ENCODE data around the gene FANCF. TPM values are rescaled to one million over a fixed set of nuclear protein-coding genes. Genes with fewer than 3 reads are reported as not detected.
A peak's percentile ranks its signal among the peaks of the same experiment; 100 is the strongest.

FANCF gene
- total RNA-seq, 1 donor from 2014 or later: 21.9 TPM

GRCh38 chr11:22666688-22667439 lies 41.2 kb upstream of the FANCF start:
- H3K27me3 ChIP-seq: peaks cover 66% of the 10 kb centered on the region
- peak overlapping the region; percentile 45 for H3K27ac Mint-ChIP-seq
- no peaks in the 10 kb centered on the region for H3K27me3 Mint-ChIP-seq (ENCODE audit: insufficient read depth, low read depth)
- no peak overlapping the region for H3K27ac ChIP-seq
- peak overlapping the region; percentile 87 for H2AFZ ChIP-seq (replicated peaks)
- H3K36me3 ChIP-seq: no peaks in the 10 kb centered on the region
- H3K9me3 Mint-ChIP-seq: no peaks in the 10 kb centered on the region
- no peaks in the 10 kb centered on the region for H3K9me3 ChIP-seq (ENCODE audit: low read depth)
- peaks cover 16% of the 10 kb centered on the region for H3K4me1 ChIP-seq
- H3F3A ChIP-seq (ENCODE audit: low read depth): peaks cover 9% of the 10 kb centered on the region
- H3K4me3 ChIP-seq: peak overlapping the region; percentile 65
- H3K79me2 ChIP-seq (ENCODE audit: low read depth): no peaks in the 10 kb centered on the region
- peak overlapping the region; percentile 88 for H3K4me2 ChIP-seq
- peak overlapping the region; percentile 86 for H3K4me3 Mint-ChIP-seq
- H3K4me1 Mint-ChIP-seq: peaks cover 16% of the 10 kb centered on the region
- TF ChIP-seq EZH2phosphoT487 (IDR thresholded peaks at IDR 0.05) (no peak), EZH2 (IDR thresholded peaks at IDR 0.05) (peak; percentile 49), CTCF (IDR thresholded peaks at IDR 0.05) (peak; percentile 19)
- DNase-seq (ENCODE audit: low spot score): peak; percentile 78
- H4K20me1 ChIP-seq (ENCODE audit: low read depth): no peaks in the 10 kb centered on the region
- no peak overlapping the region for H3K9ac ChIP-seq
- no peaks in the 10 kb centered on the region for H3K36me3 Mint-ChIP-seq

GRCh38 chr11:22666325-22666687 lies 40.7 kb upstream of the FANCF start, which contains the start of gene GAS2:
GAS2 (plus strand) TSS chr11:22666611; CDS start chr11:22674870, 8,259 bp downstream.
- no peak for DNase-seq (ENCODE audit: low spot score)
- Histone ChIP-seq H2AFZ (replicated peaks) (peak within 1 kb of the TSS; percentile 87), H3K4me3 (peak within 1 kb of the TSS; percentile 65), H3K9me3 (ENCODE audit: low read depth) (no peaks in the 10 kb centered on the region), H3K9ac (no peak within 1 kb of the TSS), H3K27me3 (peaks cover 64% of the 10 kb centered on the region), H3K79me2 (ENCODE audit: low read depth) (no peaks in the 10 kb centered on the region), H3K36me3 (no peaks in the 10 kb centered on the region), H3F3A (ENCODE audit: low read depth) (peaks cover 9% of the 10 kb centered on the region), H3K4me2 (peak within 1 kb of the TSS; percentile 88), H3K27ac (no peak within 1 kb of the TSS), H4K20me1 (ENCODE audit: low read depth) (no peaks in the 10 kb centered on the region), H3K4me1 (peaks cover 16% of the 10 kb centered on the region)
- Mint-ChIP-seq H3K27me3 (ENCODE audit: insufficient read depth, low read depth) (no peaks in the 10 kb centered on the region), H3K36me3 (no peaks in the 10 kb centered on the region), H3K4me3 (peak within 1 kb of the TSS; percentile 86), H3K4me1 (peaks cover 16% of the 10 kb centered on the region), H3K9me3 (no peaks in the 10 kb centered on the region), H3K27ac (peak within 1 kb of the TSS; percentile 45)
- TF ChIP-seq EZH2phosphoT487 (IDR thresholded peaks at IDR 0.05) (no peak), EZH2 (IDR thresholded peaks at IDR 0.05) (no peak), CTCF (IDR thresholded peaks at IDR 0.05) (no peak)

GRCh38 chr11:22659783-22660182 lies 34.2 kb upstream of the FANCF start:
- H3K27me3 ChIP-seq: peaks cover 3% of the 10 kb centered on the region
- no peaks in the 10 kb centered on the region for H3K9me3 ChIP-seq (ENCODE audit: low read depth)
- Mint-ChIP-seq H3K27me3 (ENCODE audit: insufficient read depth, low read depth) (peaks cover 3% of the 10 kb centered on the region), H3K4me1 (peaks cover 7% of the 10 kb centered on the region), H3K9me3 (no peaks in the 10 kb centered on the region), H3K36me3 (peaks cover 1% of the 10 kb centered on the region), H3K4me3 (no peak overlapping the region), H3K27ac (no peak overlapping the region)
- no peak overlapping the region for H2AFZ ChIP-seq (replicated peaks)
- H3K4me3 ChIP-seq: no peak overlapping the region
- H3K4me2 ChIP-seq: no peak overlapping the region
- no peaks in the 10 kb centered on the region for H3K36me3 ChIP-seq
- H3K27ac ChIP-seq: no peak overlapping the region
- no peaks in the 10 kb centered on the region for H3F3A ChIP-seq (ENCODE audit: low read depth)
- no peaks in the 10 kb centered on the region for H3K79me2 ChIP-seq (ENCODE audit: low read depth)
- TF ChIP-seq EZH2phosphoT487 (IDR thresholded peaks at IDR 0.05): no peak
- TF ChIP-seq EZH2 (IDR thresholded peaks at IDR 0.05): no peak
- no peak for TF ChIP-seq CTCF (IDR thresholded peaks at IDR 0.05)
- peaks cover 7% of the 10 kb centered on the region for H3K4me1 ChIP-seq
- no peak overlapping the region for H3K9ac ChIP-seq
- no peak for DNase-seq (ENCODE audit: low spot score)
- no peaks in the 10 kb centered on the region for H4K20me1 ChIP-seq (ENCODE audit: low read depth)

Data from neural progenitor cell (in vitro differentiated cells).